GM21825 (cell line): ENCODE measurements around the gene AKAP7.

Source experiments
- ATAC-seq: cut with Tn5 transposase; IDR thresholded peaks from one replicate; pipeline ENCODE4 v1.9.1; 2021; ENCODE audit warnings: mild to moderate bottlenecking, moderate library complexity; ENCODE audit not compliant: unreplicated experiment

The AKAP7 gene

DNA sequence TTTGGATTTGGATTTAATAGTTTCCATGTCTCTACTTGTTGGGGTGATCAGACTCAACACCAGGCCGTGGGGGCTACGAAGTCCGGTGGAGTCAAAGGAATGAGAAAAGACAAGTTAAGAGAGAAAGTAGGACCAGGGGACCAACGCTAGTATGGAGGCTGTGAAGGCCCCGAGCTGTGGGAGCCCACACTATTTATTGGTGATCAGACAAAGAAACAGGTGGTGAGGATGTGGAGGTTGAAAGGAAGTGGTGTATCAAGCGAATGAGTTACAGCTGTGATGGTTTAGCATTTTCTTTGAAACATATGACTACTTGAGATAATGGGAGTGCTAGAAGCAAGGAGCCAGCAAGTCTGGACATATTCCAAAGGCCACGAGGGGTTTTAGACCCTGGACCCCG, 62.4 kb downstream of the AKAP7 start:
- no peak for ATAC-seq

DNA sequence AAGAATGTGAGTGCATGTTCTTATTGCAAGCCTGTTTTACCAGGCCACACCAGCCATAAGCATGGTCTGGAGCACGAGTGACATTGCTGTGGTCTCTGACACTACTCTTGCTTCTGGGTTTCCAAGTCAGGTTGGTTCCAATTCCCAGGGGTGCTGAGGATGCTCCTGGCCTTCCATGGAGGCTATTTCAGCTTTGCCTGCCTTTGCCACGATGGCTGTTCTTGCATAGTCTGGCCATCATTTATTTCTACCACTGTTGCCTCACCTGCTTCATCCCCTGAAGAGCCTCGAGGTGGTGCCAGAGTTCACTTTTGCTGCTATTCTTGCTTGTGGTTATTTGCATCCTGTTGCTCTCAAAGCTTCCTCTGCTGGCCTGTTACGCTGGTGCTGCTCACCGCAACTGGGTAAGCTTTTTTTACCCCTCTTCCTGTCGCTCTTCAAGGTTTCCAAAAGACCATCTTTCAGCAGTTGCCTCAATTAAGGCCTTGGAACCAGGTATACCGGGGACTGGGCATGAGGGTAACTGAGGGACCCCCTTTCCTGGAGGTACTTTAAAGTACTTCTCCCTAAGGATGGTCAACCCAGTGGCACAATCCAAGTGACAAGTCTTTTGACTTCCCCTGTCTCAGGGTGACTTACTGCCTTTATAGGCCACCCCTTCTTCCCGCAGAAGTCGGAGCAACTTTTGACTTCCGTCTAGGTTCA, 64.5 kb downstream of the AKAP7 start:
- peak; percentile 100 for ATAC-seq

DNA sequence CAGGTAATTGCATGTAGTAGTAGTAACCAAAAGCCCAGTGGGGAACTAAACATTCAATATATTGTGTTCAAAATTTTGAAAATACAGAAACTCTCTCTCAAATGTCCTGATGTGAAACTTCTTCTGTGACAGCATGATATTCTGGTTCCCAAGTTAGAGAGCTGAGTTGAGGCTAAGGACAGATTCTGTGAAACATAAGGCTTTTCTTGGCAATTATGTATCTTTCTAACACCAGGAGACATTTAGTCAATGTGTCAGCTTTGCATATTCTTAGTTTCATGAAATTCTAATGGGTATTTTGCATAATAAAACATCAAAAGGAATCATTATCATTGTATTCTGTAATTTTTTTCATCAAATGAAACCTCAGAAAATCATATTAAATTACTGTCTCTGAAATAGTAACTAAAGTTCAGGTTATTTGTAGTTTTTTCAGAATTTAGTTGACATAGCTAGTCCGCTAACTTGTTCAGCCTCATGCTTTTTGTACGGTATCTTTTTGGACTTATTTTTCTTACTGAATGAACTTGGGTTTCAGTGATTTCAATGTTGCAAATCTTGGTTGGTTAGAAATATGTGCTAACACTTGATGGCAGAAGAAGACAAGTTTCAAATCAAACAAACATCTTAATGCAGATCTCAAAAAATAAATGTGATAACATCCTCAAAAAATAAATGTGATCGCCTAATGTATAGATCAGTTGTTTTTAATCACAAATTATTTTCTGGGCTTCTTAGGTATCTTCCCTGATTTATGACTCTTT, 70.4 kb downstream of the AKAP7 start:
- ATAC-seq: no peak

DNA sequence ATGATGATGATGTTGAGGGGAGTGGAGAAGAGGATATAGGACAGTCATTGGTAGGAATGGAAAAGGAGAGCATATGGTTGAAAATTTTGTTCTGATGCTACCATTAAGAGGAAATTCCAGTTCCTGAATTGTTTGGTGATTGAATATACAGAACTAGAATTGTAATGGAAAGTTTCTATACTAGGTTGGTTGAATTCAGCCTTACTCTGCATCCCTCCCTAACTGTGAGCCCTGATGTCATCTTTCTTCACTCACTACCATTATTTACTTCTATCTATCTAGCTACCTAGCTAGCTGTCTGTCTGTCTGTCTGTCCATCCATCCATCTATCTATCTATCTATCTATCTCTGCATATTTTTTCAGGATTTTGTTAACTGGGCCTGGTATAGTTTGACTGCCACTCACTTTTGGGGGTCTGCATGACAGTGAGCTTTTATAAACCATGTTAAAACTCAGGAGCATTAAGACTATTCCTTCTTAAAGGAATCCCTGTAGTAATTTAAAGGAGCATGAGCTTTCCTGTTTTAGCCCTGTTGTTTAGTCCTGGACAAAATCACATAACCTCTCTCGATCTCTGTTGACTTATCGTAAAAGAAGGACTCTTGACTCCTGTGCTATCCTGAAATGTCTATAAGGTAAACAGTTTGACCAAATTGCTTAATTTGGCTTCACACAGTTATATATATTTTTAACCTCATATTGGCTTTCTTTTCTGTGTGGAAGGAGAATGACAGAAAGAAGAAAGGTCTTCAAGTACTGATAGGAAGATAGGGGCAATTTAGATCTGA, 71.4 kb downstream of the AKAP7 start:
- no peak for ATAC-seq

DNA sequence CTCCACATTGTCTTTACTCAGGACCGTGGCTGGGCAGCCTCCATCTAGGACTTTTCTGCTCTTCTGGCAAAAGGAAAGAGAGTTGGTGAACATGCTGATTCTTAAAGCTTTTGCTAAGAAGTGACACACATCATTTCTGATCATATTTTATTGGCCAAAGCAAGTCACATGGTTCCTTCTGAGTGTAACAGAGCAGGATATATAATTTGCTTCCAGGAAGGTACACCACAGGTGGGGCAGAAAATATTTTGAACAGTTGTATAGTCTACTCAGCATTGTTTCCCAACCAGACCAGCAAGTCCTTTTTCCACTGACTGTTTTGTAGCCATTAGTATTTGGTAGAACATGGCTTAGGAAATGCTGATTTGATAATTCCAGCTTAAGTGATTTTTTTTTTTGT, 73.5 kb downstream of the AKAP7 start:
- no peak for ATAC-seq

DNA sequence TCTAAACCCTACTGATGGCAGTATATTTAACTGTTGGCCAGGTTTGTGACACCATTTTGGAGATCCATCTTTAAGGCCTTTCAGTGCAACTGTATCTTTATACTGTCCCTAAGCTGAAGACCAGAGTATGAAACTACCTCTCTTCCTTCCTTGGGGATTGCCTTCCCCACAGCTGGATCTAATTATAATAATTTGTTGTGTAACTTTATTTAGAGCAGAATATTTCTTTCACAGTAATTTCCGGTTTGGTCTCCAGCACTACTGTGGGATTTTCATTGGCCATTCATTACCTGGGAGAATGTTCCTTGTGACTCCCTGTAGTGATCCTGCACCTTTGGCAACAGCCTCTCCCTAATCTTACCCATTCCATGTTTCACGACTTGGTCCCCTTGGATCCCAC, 75.2 kb downstream of the AKAP7 start:
- no peak for ATAC-seq

DNA sequence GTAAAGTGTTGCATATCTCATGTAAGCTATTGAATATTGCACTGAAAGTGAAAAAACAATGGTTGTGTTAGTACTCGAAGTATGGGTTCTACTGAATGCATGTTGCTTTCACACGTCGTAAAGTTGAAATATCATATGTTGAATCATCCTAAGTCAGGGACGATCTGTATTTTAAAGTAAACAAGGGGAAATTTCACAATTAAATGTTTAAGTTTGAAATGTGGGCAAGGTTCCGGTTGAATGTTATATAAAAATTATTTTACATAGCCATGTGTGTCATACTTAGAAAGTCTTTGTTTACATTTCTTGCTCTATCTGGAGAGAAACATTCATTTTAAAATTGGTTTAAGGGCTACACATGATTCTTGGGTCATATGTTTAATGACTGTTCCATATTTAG, 76.8 kb downstream of the AKAP7 start:
- ATAC-seq: no peak

DNA sequence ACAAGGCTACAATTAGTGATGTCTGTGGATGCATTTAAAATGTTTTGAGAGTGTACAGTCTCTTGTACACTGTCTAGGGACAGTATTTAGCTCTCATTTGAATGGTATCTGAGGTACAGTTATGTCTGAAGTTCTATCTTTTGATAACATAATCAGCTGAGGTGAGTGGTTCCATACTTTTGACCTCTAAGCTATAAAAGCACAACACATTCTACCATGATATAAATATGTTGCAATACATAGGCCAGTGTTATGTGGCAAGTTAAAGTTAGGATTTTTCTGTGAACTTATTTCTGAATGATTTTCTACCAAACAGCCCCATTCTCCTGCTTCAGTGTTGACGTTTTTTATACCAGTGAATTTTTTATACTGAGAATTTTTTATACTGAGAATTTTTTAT, 77.6 kb downstream of the AKAP7 start:
- no peak for ATAC-seq

DNA sequence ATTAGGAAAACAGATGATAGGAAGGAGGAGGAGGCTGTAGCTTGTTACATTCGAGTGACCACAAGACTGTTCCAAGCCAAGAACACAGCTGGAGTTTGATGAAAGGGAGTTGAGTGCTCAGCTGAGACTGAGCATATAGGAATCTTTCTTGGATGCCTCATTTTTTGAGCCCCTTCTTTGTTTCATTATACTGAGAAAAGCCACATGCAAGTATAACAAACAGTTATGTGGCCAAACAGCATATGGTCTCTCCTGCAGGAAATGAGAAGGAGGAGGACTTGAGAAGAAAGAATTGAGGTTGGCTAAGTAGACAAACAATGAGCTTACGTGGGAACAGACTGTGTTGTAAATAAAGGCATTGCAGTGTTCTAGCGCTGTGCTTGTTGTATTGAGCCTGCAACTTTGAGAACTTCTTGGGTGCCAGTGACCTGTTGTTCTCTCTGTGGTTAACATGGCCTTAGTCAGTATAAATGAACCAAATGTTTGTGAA, 78.3 kb downstream of the AKAP7 start:
- ATAC-seq: no peak

DNA sequence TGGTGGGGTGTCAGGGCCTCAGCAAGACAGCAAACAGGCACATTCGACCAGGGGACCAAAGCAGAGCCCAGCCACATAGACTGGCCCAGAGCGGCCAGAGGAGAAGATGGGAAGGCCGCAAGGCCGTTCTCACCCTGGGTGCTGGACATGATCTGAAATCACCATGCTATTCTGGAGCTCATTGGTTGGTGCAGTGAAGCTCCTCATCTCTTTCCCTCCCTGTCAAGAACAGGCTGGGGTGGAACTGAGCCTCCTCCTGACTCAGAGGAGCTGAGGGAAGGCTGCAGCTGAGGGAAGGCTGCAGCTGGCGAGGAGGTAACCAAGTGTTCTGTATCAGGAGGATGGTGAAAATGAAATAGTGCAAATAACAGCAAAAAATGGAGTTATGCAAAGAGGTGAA, 80.0 kb downstream of the AKAP7 start:
- no peak for ATAC-seq

DNA sequence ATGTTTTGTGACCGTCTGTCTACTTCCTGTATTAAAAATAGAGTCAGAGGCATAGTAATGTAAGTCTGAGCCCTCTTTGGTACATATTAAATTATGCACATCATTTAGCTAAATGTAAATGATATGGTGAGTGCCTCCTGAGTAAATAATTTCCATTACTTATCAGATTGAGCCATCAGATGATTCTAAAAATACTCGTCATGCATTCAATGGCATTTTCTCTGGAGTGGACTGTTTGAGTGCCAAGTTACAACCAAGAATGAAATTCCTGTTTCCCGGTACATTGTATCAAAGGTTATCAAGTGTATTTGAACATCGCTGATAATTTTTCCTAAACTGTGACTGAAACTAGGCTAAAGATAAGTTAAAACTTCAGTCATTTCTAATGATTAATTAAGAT, 81.0 kb downstream of the AKAP7 start:
- no peak for ATAC-seq

DNA sequence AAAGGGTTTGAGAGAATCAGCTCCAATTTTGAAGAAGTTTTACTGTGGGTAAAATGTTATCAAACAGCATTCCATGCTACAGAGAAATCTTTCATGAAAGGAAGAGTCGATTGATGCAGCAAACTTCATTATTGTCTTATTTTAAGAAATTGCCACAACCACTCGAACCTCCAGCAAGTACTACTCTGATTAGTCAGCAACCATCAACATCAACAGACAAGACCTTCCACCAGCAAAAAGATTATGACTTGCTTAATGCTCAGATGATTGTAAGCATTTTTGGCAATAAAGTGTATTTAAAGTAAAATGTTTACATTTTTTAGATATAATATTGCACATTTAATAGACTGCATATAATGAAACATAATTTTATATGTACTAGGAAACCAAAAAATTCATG, 87.5 kb downstream of the AKAP7 start:
- no peak for ATAC-seq

DNA sequence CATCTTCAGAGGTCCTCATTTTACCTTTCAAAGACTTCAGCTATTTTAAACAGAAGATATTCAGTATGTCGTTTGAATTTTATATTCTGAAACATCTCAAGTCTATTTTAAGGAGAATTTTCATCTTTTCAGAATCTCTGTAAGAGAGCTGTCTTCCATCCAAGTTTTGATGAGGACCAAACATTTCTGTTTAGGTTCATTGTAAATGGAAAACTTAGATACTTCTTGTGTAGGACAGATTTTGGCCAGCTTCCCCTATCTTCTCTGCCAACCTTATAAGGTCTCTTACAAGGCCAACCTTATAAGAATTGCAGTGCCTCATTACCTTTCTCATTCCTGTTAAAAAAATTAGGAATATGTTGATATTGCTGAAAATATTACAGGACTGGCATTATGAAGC, 88.1 kb downstream of the AKAP7 start:
- ATAC-seq: no peak

DNA sequence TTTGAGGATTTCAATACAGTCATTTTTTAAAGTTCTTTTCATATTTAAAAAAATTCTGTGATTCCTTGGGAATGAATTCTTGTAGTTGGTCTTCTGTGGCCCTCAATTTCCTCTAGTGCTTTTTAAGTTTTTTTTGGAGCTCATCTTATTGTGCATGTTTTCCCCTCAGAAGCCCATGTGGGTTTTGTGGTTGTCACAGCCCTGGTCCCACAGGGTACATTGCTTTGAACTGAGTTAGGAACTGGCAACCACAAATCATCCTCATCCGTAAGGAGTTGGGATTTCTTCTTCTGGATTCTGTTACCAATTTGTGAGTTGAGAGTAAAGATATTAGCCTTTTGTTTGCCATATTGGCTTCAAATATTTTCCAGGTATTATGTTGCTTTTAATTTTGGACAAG, 89.9 kb downstream of the AKAP7 start:
- no peak for ATAC-seq

DNA sequence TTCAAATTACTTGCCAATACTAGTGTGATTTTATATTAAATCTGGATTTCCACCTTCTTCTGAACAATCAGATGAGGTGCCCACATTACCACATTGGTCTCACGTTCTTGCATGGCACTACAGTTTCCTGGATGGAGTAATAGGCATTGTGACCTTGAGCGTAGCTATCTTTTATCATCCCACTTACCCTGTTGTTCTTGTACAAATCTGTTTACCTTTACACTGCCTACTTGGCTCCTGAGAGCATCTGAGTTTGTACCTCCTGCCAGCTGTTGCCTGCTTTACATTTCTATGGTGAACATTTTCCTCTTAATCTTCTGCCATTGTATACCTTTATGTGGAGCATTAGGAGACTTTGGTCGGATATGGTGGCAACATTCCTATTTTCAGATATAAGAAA, 90.7 kb downstream of the AKAP7 start:
- ATAC-seq: no peak

DNA sequence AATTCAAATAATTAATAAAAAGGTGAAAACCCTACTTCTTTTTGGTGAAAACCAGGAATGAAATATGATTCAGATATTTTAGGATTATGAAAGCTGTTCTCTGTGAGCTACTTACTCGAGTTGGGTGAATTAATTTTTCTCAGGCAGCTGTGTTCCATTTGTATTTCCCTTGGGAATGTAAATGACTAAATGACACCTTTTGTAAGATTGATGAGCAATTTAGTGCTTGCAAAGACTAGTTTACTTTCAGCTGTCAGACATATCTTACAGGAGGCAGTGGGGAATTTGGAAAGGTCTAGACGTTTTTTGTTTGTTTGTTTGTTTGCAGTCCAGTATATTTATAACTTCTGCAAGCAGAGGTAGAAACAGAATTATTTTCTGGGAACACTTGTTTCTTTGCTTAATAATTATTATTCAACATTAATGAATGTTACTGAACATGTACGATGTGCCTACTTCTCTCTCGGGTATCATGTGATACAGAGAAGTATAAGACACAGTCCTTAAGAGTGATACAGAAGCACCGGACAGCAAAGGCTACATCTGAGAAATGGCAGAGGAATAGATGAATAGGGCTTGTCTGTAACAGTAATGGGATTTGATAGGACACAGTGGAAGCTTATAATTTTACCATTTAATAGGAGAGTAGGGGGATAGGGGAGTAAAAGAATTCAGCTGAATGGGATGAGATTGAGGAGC, 91.3 kb downstream of the AKAP7 start:
- ATAC-seq: no peak

DNA sequence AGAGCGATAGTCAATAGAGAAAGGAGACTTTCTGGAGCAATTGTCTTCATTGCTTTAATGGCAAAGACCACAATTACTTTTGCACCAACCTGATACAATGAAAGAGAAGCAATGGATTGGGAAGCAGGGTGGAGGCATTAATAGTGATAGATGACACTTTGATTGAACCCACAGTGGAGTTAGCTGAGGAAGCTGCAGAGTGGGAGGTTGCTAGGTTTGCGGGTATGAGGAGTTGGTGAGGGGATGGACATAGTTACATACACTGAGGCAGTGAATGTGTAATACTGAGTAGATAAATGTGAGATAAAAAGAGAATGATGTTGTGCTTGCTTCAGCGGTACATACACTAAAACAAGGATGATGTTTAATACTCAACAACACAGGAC, 91.9 kb downstream of the AKAP7 start:
- no peak for ATAC-seq

DNA sequence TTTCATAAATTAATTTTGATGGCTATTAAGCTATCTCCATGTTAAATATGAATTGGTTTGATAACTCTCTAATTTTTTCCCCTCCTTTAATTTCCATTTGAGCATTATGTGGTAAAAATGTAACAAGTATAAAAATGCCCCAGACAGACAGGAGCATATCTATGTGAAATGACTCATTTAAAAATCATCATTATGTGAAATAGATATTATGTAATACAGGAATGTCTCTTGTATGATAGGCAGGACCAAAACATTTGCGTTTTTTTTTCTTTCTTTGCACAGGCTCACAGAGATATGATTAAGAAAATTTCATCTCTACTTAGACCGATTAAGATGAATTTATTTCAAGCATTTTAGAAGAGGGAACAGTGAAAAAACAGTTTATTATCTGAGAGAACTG, 95.8 kb downstream of the AKAP7 start:
- no peak for ATAC-seq

DNA sequence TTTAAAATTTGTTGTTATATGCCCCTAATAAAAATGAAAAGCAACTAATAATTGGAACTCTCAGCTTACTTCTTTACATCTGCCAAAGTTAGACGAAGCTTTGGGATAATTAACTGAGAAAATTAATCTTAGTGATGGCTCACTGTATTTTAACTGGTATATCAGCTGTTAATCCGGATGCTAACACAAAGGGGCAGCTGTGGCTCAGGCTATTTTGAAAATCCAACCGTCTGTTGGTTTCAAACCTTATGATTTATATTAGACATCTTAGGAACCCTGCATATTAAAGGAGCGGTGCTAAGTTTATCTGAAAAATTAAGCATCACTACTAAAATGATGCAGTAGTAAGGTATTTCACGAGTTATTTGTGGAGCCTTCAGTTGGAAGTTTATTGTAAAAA, 96.6 kb downstream of the AKAP7 start:
- ATAC-seq: no peak

DNA sequence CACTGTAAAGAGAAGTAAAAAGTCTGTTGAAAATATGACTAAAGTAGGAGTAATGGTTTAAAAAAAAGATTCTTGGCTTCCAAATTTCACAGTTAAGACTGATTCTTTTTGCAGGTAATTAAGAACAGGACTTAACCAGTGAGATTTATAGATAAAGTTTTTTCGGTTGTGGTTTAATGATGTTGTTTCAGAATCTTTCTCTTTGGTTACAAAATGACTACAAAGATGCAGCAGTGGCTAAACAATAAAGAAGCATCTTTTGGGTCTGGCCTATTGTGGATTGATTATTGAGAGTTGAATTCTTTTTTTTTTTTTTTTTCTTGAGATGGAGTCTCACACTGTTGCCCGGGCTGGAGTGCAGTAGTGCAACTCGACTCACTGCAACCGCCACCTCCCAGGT, 109.7 kb downstream of the AKAP7 start:
- ATAC-seq: no peak

DNA sequence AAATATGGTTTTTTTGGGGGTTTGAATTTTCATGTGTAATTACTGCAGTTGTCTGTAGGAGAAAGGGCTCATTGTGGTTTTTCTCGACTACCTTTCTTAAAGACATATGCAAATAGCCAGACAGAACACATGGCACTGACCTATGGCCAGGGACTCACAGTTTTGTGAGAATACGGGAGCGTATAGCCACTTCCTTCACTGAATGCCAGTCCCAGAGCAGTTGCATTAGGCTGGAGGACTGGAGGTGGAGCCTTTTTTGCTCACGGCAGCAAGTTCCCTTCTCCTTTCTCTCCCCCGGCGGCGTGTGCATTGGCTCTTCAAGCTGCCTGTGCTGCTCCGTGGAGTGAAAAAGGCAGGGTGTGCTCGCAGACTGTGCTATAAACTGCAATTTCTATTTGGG, 114.9 kb downstream of the AKAP7 start:
- ATAC-seq: peak; percentile 89
